GM19035 (cell line): ENCODE results near the gene MTFR1L.

Experiments
- ATAC-seq: cut with Tn5 transposase; IDR thresholded peaks from one replicate; pipeline ENCODE4 v1.9.1; 2021; ENCODE audit not compliant: unreplicated experiment

MTFR1L gene

DNA sequence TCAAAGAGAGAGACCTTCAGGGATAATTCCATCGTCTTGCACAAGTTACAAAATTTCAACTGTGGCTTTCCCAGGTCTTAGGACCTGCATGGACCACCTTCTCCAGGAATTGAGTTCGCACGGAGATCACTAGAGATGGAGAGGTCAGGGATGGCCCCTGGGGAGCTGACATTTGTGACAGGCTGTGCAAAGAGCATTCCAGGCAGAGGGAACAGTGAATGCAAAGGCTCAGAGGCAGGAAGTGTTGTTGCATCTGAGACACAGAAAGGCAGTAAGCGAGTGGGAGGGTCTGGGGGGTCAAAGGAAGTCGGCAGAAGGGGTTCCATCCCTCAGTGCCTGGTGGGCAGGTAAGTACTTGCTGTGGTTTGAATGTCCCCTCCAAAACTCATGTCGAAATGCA is 29.3 kb upstream of the MTFR1L start:
- no peak for ATAC-seq

DNA sequence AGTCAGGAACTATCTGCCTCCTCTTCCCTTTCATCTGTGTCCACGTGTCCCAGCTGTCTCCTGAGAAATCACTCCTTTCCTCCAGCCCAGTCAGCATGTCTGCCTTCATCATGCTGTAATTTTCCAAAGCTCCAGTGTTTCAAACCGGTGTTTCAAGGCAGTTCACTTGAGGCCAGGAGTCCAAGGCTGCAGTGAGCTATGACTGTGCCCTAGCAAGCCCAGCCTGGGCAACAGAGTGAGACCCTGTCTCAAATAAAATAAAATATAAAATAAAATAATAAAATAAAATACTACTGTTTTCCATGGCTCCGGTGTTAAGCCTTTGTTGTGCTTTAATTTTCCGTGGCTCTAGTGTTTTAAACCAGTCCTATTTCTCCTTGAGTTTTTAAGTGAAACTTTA is 27.6 kb upstream of the MTFR1L start:
- no peak for ATAC-seq

DNA sequence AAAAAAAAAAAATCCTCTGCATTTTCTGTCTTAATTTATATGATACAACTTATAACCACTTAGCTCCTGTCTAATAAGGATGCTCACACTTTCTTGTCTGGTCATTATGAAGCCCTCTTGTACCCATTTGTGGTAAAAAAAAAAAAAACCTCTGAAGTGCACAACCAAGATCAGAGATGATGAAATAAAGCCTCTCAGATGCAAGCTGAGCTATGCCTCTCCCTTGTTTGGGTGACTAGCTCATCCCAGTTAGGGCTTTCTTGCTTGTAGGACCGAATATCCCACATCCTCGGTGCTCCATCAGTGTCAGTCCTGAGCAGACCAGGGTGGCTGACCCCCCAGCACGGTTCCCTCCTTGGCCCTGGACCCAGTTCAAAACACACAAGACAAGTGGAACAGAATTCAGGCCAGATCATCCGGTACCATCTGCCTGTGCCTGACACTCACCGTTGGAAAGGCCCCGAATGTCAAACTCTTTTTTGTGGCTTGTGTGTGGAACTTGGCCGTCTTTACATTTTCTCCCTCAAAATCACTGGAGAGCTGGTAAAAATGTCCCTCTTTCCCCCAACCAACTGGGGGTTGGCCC is 26.1 kb upstream of the MTFR1L start:
- ATAC-seq: no peak

DNA sequence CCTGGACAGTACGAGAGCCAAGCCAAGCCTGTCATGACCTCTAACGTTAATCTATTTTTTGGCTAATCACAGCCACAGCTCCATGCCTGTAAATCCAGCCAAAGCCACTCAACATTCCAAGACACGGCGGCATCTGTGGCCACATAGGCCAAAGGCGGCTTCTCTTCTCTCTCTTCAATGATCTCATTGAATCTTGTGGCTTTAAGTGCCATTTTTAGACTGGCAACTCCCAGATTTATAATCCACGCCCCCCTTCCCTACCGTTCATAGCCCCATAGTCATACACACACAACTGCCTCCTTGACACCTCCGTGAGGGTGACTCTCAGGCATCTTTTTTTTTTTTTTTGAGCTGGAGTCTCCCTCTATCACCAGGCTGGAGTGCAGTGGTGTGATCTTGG is 25.4 kb upstream of the MTFR1L start:
- no peak for ATAC-seq

DNA sequence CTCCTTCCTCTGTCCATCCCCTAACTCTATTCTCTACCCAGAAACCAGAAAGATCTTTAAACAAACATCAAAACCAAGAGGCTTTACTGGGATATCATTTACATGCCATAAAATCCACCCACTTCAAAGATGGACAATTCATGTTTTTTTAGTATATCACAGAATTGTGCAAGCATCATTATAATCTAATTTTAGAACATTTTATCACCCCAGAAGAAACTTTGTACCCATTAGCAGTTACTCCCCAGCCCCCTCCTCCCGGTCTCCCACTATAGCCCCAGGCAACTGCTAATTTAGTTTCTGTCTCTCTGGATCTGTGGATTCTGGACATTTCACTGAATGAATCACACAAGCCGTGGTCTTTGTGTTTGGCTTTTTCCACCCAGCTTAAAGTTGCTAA is 24.5 kb upstream of the MTFR1L start:
- no peak for ATAC-seq

DNA sequence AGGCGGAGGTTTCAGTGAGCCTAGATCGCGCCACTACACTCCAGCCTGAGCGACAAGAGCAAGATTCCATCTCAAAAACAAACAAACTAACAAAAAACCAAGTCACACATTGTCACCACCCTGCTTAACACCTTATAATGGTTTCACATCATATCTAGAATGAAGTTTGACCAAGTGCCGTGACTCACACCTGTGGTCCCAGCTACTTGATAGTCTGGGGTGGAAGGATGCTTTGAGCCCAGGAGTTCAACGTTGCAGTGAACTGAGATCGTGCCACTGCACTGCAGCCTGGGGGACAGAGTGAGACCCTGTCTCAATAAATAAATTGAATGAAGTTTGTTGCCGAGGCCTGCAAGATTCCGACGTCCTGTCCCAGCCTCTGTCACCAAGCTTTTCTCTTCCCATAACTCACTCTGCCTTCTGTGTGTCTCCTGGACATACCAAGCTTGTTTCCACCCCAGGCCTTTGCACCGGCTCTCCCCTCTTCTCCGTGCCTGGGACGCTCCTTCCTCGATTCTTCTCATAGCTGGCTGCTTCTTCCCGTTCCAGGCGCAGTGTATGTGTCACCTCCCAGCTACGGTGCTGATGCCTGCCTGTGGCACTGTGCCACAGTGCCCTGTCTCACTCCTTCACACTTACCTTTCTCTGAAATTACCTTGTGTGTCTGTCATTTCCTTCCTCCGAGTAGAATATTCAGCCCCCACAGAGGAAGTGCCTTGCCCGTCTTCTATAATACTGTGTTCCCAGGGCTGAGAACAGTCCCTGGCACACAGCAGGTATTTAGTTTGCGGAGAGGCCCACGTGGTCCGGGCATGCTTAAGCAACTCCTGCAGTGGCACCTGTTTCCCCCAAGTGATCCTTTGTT is 23.6 kb upstream of the MTFR1L start:
- ATAC-seq: no peak

DNA sequence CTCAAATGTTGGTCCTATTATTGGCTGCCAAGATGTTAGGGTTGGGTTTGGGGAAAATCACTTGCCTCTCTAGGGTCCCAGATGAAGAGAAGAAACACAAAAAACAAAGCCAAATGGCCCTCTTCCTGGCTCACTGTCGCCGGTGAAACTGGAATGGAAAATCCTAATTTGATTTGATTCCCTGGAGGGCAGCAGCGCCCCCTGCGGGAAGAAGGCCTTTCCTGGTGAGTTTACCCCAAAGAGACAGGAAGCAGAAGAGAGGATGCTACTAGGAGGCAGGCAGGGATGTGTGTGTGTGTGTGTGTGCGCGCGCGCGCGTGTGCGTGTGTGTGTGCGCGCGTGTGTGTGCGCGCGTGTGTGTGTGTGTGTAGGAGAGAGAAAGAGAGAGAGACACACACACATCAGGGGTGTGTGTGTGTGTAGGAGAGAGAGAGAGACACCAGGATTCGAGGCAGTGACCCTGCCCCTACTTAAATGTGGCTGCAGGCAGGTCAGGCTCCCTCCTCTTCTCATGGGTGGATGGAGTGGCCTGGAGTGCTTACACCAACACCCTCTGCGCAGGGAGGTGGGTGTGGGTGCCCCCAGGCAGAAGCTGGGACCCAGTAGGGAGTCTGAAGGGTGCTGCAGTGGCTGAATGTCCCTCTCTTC is 22.8 kb upstream of the MTFR1L start:
- no peak for ATAC-seq

DNA sequence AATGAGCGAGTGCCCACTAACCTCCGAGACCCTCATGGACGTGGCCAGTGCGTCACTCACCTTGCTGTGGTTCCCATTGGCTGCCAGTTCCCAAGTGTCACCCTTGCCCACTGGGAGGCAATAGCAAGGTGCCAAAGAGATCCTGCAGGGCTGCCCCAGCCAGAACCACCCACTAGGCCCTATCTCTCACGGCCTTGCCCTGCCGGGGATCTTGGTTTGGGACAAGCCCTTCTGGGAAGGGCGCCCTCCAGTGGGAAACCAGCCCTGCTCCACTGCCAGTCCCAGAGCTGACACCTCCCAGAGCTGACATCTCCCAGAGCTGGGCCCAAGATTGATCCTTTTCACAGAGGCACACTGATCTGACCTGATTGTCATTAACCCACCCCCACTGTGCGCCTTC is 21.8 kb upstream of the MTFR1L start:
- no peak for ATAC-seq

DNA sequence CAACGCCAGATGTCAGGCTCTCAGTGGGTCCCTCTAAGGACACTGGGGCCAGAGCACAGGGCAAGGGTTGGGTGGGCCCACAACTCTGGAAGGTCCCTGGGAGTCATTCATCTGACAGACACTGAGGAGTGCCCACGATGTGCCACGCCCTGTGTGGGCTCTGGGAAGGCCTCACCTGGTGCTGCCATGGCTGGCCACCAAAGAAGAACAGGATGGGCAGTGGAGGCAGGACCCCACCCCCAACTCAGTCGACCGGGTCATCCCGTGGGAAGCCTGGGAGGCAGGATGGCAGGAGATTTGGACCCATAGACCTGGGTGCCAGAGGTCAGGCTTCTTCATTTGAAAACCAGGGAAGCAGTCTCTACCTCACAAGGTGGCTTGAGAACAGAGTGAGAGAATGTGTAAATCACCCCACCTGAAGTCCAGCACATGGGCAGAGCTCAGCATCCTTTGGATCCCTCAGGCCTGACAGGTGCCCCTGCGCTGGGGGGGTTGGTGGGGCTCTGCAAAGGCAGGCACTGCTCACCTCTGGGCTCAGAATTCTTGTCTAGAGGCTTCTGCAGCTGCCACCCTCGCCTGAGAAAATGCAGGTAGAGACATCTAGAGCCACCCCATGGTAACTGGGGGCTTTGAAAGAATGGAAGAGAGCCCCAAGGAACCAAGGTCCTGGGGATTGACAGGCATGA is 20.9 kb upstream of the MTFR1L start:
- no peak for ATAC-seq

DNA sequence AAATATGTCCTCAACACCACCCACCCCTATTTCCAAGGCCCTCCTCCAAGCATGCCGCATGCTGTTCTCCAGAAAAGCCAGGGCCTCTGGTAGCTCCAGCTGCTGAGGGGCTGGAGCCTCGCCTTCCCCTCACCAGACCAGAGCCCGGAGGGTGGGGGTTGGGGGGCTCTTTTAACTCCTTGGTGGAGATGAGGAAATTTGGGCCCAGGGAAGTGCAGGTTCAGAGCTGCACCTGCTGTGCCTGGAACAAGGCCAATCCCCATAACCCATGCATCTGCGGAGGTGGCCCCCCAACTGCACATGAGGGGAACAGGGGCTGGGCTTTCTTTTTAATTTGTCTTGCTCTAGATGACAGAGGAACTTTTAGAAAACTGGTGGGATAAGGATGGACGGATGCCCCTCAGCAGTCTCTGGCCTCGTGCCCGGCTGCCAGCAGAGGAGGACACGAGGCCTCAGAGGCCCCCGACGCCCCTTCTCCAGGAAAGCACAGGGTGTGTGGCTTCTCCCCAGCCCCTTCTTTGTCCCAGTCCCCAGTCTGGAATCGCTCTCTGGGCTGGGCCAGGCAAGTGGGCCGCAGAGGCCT is 20.3 kb upstream of the MTFR1L start:
- ATAC-seq: no peak

DNA sequence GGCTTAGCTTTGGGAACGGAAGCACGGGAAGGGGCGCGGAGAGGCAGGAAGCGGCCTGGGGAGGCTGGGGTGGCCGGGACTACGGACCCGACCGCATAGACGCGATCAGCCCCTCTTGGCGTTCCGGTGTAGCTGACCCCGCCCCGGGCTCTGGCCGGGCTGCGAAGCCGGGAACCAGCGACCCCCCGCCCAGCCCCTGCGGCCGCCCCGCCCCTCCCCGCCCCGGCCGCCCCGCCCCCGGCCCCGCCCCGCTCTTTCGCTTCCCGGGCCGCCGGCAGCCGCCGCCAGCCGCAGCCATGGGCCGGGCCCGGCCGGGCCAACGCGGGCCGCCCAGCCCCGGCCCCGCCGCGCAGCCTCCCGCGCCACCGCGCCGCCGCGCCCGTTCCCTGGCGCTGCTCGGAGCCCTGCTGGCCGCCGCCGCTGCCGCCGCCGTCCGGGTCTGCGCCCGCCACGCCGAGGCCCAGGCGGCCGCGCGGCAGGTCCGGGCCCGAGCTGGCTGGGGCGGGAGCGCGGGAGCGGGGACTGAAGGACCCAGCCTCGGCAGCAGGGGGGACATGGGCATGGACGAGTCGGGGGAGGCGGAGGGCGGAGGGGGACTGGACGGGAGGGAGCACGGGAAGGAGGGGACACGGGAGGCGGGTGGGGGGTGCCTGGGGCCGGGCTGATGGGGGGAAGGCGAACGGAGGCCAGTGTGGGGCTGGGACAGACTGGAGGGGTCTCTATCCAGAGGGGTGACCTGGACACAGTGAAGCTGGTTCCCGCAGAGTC is 19.6 kb upstream of the MTFR1L start, which contains the start of gene SELENON:
SELENON (plus strand) TSS at position 259 of the 768 bp plus-strand sequence; CDS start at position 297, 38 bp downstream.
- ATAC-seq: no peak

DNA sequence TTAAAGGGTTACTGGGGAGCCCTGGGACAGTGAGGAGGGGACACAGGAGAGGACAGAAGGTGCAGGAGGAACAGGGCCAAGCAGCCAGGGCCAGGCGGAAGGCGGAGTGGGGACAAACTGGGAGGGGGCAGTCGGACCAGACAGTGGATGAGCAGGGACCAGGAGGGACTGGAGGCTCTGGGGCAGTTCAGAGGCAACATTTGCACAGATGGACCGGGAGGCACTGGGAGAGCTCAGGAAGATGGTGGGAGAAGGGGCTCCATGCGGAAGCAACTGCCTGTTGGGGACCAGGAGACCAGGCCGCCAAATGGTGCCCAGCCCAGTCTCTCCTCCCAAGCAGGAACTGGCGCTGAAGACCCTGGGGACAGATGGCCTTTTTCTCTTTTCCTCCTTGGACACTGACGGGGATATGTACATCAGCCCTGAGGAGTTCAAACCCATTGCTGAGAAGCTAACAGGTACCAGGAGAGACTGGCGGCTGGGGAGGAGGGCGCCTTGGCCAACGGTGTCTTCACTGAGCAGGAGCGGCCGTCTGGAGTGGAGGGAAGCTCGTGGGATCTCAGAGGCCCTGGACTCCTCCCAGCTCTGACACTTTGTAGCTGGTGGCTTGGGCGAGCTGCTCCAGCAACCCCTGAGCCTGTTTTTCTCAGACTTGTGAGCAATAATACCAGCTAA is 18.9 kb upstream of the MTFR1L start:
- no peak for ATAC-seq

DNA sequence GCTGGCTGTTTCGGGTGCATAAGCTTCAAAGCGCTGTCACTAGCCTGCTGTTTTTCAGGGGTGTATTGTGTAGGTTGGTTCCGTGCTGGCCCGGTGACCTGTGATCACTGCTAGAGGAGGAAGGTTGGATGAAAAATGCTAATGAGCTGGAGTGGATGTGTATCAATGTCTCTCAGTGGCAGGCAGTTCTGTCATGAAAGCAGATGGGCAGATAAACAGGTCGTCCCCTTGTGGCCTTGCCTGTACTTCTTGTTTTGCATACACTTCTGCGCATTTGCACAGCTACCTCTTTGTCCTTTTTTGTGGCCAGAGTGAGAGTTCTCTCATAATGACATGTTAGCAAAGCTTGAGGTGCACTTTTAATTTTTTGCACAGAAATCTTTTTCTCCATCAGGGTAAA is 16.8 kb upstream of the MTFR1L start:
- peak; percentile 57 for ATAC-seq

DNA sequence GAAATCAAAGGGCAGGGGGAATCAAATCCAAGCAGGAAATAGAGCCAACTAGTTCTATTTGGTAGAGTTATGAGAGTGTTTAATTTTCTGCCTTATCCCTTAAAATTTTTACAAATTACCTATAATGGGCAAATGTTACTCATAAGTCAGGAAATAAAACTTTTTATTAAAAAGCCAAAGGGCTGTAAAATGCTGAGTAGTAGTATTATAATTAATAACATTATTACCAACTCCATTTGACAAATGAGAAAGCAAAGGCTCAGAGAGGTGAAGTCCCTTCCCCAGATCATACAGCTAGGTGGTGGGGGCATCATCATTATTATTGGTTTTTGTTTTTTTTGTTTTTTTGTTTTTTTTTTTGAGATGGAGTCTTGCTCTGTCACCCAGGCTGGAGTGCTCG is 16.4 kb upstream of the MTFR1L start:
- no peak for ATAC-seq

DNA sequence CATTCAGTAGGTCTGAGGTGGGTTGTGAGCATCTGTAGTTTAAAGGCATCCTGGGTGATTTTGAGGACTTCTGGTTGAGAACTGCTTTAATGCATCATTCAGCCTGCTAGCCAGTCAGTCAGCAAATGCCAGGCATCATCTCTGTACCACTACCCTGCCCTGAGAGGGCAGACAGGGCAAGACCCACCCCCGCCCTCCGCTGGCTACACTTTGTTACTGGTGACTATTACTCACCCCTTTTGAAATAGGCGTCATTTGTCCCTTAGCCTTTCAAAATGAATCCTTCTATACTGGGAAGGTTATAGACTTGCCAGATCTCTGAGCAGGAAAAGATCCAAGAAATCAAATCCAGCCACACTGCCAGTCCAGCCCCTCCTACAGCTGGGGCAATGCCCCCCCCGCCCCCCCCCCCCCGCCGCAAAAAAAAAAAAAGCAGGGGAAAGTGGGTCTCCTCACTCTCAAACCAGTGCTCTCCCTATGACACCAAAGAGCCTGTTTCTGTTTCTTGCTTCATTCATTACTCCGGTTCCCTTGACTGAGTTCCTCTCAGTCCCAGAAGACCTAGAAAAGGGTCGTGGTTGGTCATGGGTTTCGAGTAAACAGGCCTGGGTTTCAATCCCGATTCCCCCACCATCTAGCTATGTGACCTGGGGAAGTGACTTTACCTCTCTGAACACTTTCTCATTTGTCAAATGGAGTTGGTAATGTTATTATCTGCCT is 15.3 kb upstream of the MTFR1L start:
- no peak for ATAC-seq

DNA sequence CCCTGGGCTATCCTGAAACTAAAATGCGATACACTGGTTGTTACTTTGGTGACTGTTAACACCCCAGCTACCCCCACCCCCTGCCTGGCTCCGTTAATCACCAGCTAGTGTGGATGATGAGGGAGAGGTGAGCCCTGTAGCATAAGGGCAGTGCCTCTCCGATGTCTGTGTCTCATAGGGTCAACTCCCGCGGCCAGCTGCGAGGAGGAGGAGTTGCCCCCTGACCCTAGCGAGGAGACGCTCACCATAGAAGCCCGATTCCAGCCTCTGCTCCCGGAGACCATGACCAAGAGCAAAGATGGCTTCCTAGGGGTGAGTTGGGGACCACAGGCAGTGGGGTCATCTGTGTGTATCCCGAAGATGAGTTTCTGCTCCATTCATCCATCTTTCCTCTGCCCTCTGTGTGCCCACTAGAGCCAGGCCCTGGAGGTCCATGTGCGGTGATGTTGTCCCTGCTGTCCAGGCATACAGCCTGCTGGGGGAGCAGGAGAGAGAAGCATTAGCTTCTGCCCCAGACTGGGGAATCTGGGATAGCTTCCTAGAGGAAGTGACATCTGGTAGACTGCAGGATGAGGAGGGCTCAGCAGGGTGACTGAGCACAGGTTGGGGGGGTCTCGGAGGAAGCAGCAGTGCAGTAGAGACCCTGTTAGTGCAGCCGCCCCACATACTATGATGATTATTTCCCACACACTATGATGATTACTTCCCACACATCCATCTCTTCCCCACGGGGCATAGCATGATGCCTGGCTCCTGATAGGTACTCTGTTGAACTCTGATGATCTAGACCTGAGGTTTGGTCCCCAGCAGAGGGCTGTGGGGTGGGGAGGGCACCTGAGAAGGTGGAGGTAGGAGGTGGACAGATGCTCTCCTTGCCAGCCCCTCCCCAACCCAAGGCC is 14.5 kb upstream of the MTFR1L start:
- ATAC-seq: no peak

DNA sequence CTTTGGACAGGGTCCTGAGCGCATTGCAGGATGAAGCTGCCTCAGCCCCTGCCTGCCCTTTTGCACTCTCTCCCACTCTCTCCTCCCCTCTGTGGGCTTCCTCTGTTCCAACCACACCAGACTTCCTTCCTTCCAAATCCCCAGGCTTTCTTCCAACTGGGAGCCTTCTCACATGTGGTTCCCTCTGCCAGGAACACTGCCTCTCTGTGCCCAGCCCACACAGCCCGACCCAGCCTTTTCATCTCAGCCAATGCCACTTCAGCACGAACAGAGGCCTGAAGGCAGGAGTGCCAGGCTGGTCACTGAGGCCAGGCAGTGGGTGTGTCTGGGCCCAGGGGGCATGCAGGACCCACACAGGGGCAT is 13.9 kb upstream of the MTFR1L start:
- ATAC-seq: no peak

DNA sequence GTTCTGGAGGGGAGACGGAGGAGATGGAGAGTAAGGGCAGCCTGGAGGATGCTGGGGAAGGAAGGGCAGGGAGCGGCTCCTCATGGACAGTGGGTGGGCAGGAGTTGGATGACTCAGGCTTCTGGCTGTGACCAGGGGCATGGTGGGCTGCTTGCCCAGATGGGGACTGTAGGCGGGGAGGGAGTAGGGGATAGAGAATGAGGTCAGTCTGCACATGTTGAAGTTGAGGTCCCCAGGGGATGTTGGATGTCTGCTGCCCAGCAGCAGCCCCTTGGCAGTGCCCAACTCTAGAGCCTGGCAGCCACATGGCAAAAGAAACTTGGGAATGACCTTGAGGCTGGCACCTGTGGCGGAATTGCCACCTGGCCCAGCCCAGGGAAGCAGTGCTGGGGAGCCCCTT is 13.3 kb upstream of the MTFR1L start:
- ATAC-seq: no peak
